Upper lobe of left lung (tissue), 4 donors: ENCODE results near the gene OCEL1.

Experiments used
- POLR2A ChIP-seq, 4 donors: fragments of 450-650 bp; IDR thresholded peaks; one replicate each; pipeline ENCODE4 v1.5.1; 2016 to 2017; ENCODE audit warnings: antibody characterized with exemption in 4 of 4, mild to moderate bottlenecking in 2 of 4
- TF ChIP-seq, protein P1 (sequence below), 6 experiments: fragments of 450-650 bp in 4 of 6; fragments of 200-600 bp in 2 of 6; sonication (generic) in 2 of 6; IDR thresholded peaks; one replicate each; pipeline ENCODE4 v1.5.1; 2016 to 2019; ENCODE audit warnings: antibody characterized with exemption in 6 of 6

DNA sequence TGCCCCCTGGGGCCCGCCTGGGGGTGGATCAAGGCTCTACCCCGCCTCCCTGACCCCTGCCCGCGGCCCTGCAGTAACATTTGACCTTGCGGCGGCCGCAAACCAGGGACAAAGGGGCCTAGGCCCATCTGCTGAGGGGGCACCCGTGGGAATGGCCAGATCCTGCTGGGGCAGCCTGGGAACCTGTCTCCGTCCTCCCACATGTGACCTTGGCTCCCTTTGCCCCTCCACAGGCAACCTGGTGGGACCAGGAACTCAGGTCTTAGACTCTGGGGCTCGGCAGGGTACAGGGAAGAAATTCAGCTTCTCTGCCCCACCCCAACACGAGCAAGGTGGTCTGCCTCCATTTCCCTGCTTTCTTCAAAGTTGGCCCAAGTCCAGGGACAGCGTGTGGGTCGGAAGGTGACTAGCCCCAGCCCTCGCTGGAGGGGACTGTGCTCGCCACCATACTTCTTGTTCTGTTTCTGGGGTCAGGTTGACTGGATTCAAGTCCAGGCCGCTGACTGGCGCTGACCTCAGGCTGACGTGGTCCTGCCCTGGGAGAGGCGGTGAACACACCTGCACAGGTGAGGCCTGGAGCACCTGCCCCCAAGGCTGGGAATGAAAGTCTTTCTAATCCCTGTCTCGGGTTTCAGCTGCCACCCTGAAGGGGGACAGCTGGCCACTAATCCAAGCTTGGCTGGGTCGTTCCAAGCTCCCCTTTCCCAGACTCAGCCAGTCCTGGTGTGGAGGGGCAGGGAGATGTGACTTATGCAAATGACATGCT, 22.2 kb downstream of the OCEL1 start:
- TF ChIP-seq, protein P1, sequence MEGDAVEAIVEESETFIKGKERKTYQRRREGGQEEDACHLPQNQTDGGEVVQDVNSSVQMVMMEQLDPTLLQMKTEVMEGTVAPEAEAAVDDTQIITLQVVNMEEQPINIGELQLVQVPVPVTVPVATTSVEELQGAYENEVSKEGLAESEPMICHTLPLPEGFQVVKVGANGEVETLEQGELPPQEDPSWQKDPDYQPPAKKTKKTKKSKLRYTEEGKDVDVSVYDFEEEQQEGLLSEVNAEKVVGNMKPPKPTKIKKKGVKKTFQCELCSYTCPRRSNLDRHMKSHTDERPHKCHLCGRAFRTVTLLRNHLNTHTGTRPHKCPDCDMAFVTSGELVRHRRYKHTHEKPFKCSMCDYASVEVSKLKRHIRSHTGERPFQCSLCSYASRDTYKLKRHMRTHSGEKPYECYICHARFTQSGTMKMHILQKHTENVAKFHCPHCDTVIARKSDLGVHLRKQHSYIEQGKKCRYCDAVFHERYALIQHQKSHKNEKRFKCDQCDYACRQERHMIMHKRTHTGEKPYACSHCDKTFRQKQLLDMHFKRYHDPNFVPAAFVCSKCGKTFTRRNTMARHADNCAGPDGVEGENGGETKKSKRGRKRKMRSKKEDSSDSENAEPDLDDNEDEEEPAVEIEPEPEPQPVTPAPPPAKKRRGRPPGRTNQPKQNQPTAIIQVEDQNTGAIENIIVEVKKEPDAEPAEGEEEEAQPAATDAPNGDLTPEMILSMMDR (IDR thresholded peaks at IDR 0.05) = no peak
- no peak for TF ChIP-seq POLR2A (IDR thresholded peaks at IDR 0.05)
